Gastroesophageal sphincter (tissue), 3 donors: Measurements from ENCODE around the gene TP63.

Source experiments
- EP300 ChIP-seq: sonication (generic); formaldehyde crosslinking; IDR thresholded peaks from one replicate; pipeline ENCODE4 v1.6.1; 2017; ENCODE audit warnings: antibody characterized with exemption, mild to moderate bottlenecking
- POLR2A ChIP-seq, 2 donors: fragments of 450-650 bp; IDR thresholded peaks; one replicate each; pipeline ENCODE4 v1.6.1; 2017; ENCODE audit warnings: antibody characterized with exemption in 2 of 2, mild to moderate bottlenecking in 2 of 2, moderate library complexity in 1 of 2
- POLR2AphosphoS5 ChIP-seq: sonication (generic); formaldehyde crosslinking; IDR thresholded peaks from one replicate; pipeline ENCODE4 v1.6.1; 2017; ENCODE audit warnings: antibody characterized with exemption
- TF ChIP-seq, protein P1 (sequence below), 4 experiments: fragments of 200-600 bp in 2 of 4; fragments of 450-650 bp in 2 of 4; sonication (generic) in 1 of 4; IDR thresholded peaks; one replicate each; pipeline ENCODE4 v1.5.1; 2017 to 2019; ENCODE audit warnings: antibody characterized with exemption in 4 of 4, mild to moderate bottlenecking in 2 of 4, moderate library complexity in 2 of 4

GRCh38 chr3:189849262-189849661, 218.1 kb downstream of the TP63 start:
- TF ChIP-seq, protein P1, sequence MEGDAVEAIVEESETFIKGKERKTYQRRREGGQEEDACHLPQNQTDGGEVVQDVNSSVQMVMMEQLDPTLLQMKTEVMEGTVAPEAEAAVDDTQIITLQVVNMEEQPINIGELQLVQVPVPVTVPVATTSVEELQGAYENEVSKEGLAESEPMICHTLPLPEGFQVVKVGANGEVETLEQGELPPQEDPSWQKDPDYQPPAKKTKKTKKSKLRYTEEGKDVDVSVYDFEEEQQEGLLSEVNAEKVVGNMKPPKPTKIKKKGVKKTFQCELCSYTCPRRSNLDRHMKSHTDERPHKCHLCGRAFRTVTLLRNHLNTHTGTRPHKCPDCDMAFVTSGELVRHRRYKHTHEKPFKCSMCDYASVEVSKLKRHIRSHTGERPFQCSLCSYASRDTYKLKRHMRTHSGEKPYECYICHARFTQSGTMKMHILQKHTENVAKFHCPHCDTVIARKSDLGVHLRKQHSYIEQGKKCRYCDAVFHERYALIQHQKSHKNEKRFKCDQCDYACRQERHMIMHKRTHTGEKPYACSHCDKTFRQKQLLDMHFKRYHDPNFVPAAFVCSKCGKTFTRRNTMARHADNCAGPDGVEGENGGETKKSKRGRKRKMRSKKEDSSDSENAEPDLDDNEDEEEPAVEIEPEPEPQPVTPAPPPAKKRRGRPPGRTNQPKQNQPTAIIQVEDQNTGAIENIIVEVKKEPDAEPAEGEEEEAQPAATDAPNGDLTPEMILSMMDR (IDR thresholded peaks at IDR 0.05) = no peak
- TF ChIP-seq POLR2A (IDR thresholded peaks at IDR 0.05) = no peak
- no peak for TF ChIP-seq EP300
- TF ChIP-seq POLR2AphosphoS5 = no peak
